HCT116 (cell line): ENCODE results near the gene NDUFB2. TPM values are rescaled to one million over a fixed set of nuclear protein-coding genes. Genes with fewer than 3 reads are reported as not detected.

Source experiments
- ATAC-seq: fragments of 200-7000 bp; cut with Tn5 transposase; 2 replicates; pipeline ENCODE4 v1.9.1; 2020; ENCODE audit warnings: mild to moderate bottlenecking, moderate library complexity
- BruUV-seq: library from RNA; stranded (reverse); fragments of 400-500 nt; replicated peaks from 2 replicates; lab custom pipeline; 2021; lab: Mats Ljungman, UMichigan
- CTCF ChIA-PET: fragments of 300-600 bp; sonication (Branson Sonifier 250); formaldehyde crosslinking; loops from one replicate; lab custom pipeline; 2021; ENCODE audit warnings: antibody characterized with exemption; lab: Charles Lee
- POLR2A ChIA-PET: fragments of 300-600, 350-600 bp; sonication (Branson Sonifier 250); formaldehyde crosslinking; loops from one replicate; lab custom pipeline; 2021; ENCODE audit warnings: antibody characterized with exemption; lab: Charles Lee
- RAD21 ChIA-PET, 2 experiments: fragments of 300-600 bp; sonication (Branson Sonifier 250); formaldehyde crosslinking; loops; one replicate each; lab custom pipeline; 2023; ENCODE audit warnings: low total read pairs in 2 of 2; ENCODE audit not compliant: uncharacterized antibody in 2 of 2, unreplicated experiment in 2 of 2, low non-redundant PET in 1 of 2; lab: Charles Lee
- DNase-seq: peaks from one replicate; pipeline ENCODE4 v3.0.0-alpha.2; 2010; ENCODE audit warnings: low read depth, low spot score
- H2AFZ ChIP-seq: fragments of 200-600 bp; shearing (Covaris generic), sonication (generic); 2 replicates; pipeline ENCODE4 v1.6.1; 2017; ENCODE audit warnings: low read depth, mixed run types, mixed read lengths, antibody characterized with exemption, low read length; ENCODE audit not compliant: poor library complexity, severe bottlenecking
- H3K27ac ChIP-seq: 2 replicates; pipeline ENCODE4 v1.5.1; 2012; ENCODE audit warnings: low read depth, low read length
- H3K27me3 ChIP-seq: fragments of 200-600 bp; sonication (generic); 2 replicates; pipeline ENCODE4 v1.6.1; 2016; ENCODE audit warnings: mixed run types, low read length, mixed read lengths; ENCODE audit not compliant: insufficient read depth
- H3K36me3 ChIP-seq, 2 experiments: fragments of 200-500 bp in 1 of 2; fragments of 200-600 bp in 1 of 2; sonication (Bioruptor generic) in 1 of 2; sonication (generic) in 1 of 2; 2 replicates each; pipeline versions ENCODE4 v1.5.1 to v1.6.1; 2014 to 2016; ENCODE audit warnings: low read length in 2 of 2, inconsistent platforms in 1 of 2, mixed read lengths in 1 of 2, mixed run types in 1 of 2; ENCODE audit not compliant: insufficient read depth in 2 of 2, control insufficient read depth in 1 of 2
- H3K4me1 ChIP-seq, 2 experiments: fragments of 200-600 bp in 1 of 2; sonication (generic) in 1 of 2; 2 replicates each; pipeline versions ENCODE4 v1.5.1 to v1.6.1; 2012 to 2017; ENCODE audit warnings: low read length in 2 of 2, inconsistent platforms in 1 of 2, mild to moderate bottlenecking in 1 of 2, mixed read lengths in 1 of 2, mixed run types in 1 of 2, moderate library complexity in 1 of 2; ENCODE audit not compliant: insufficient read depth in 2 of 2, control insufficient read depth in 1 of 2
- H3K4me2 ChIP-seq: fragments of 200-600 bp; sonication (generic); 2 replicates; pipeline ENCODE4 v1.6.1; 2017; ENCODE audit warnings: mixed run types, low read length, mixed read lengths
- H3K4me3 ChIP-seq, 2 experiments: fragments of 200-600 bp in 1 of 2; sonication (generic) in 1 of 2; replicated peaks in 1 of 2; 2 replicates each; pipeline ENCODE4 v1.5.1; 2011 to 2016; ENCODE audit warnings: low read length in 2 of 2, control low read depth in 1 of 2, low read depth in 1 of 2, mild to moderate bottlenecking in 1 of 2, mixed read lengths in 1 of 2, mixed run types in 1 of 2
- H3K79me2 ChIP-seq: fragments of 200-600 bp; sonication (generic); 2 replicates; pipeline ENCODE4 v1.6.1; 2017; ENCODE audit warnings: mild to moderate bottlenecking, mixed run types, low read length, moderate library complexity, mixed read lengths; ENCODE audit not compliant: insufficient read depth
- H3K9ac ChIP-seq: fragments of 200-600 bp; sonication (generic); 2 replicates; pipeline ENCODE4 v1.6.1; 2016; ENCODE audit warnings: low read length, mixed read lengths
- H3K9me2 ChIP-seq: fragments of 200-600 bp; sonication (generic), shearing (Covaris generic); 2 replicates; pipeline ENCODE4 v1.6.1; 2017; ENCODE audit warnings: mixed run types, mild to moderate bottlenecking, moderate library complexity; ENCODE audit not compliant: insufficient read depth
- H3K9me3 ChIP-seq, 2 experiments: fragments of 200-500 bp in 1 of 2; fragments of 200-600 bp in 1 of 2; sonication (Bioruptor generic) in 1 of 2; sonication (generic) in 1 of 2; 2 replicates each; pipeline ENCODE4 v1.6.1; 2014 to 2017; ENCODE audit warnings: low read length in 2 of 2, mixed read lengths in 2 of 2, inconsistent platforms in 1 of 2, low read depth in 1 of 2, mild to moderate bottlenecking in 1 of 2, mixed run types in 1 of 2, moderate library complexity in 1 of 2; ENCODE audit not compliant: control insufficient read depth in 1 of 2, insufficient read depth in 1 of 2
- H4K20me1 ChIP-seq: fragments of 200-600 bp; sonication (generic), shearing (Covaris generic); 2 replicates; pipeline ENCODE4 v1.6.1; 2017; ENCODE audit warnings: mixed run types, mild to moderate bottlenecking, moderate library complexity; ENCODE audit not compliant: insufficient read depth
- CBX3 ChIP-seq: IDR thresholded peaks from 2 replicates; pipeline ENCODE4 v1.6.1; 2012; ENCODE audit warnings: low read depth
- CTCF ChIP-seq, 3 experiments: fragments of 200-600 bp in 1 of 3; sonication (generic) in 1 of 3; IDR thresholded peaks in 2 of 3; conservative IDR thresholded peaks in 1 of 3; 2 replicates each; pipeline ENCODE4 v1.5.1; 2012 to 2017; ENCODE audit warnings: low read depth in 2 of 3, low read length in 2 of 3, antibody characterized with exemption in 1 of 3, borderline replicate concordance in 1 of 3, control low read depth in 1 of 3, mild to moderate bottlenecking in 1 of 3, mixed read lengths in 1 of 3, mixed run types in 1 of 3, moderate library complexity in 1 of 3; ENCODE audit not compliant: insufficient read depth in 1 of 3
- EGR1 ChIP-seq: IDR thresholded peaks from 2 replicates; pipeline ENCODE4 v1.6.1; 2012; ENCODE audit warnings: low read depth
- ELF1 ChIP-seq: IDR thresholded peaks from 2 replicates; pipeline ENCODE4 v1.6.1; 2012; ENCODE audit warnings: low read depth, borderline replicate concordance
- EZH2phosphoT487 ChIP-seq: fragments of 200-600 bp; IDR thresholded peaks from 2 replicates; pipeline ENCODE4 v1.6.1; 2018; ENCODE audit warnings: antibody characterized with exemption, borderline replicate concordance
- FOSL1 ChIP-seq: IDR thresholded peaks from 2 replicates; pipeline ENCODE4 v1.6.1; 2012; ENCODE audit warnings: low read depth
- POLR2A ChIP-seq: IDR thresholded peaks from 2 replicates; pipeline ENCODE4 v1.7.0; 2011; ENCODE audit warnings: borderline replicate concordance; ENCODE audit not compliant: insufficient read depth, insufficient read length; ENCODE audit errors: extremely low read depth
- POLR2AphosphoS5 ChIP-seq: IDR thresholded peaks from 2 replicates; pipeline ENCODE4 v1.6.1; 2011; ENCODE audit warnings: mild to moderate bottlenecking, low read depth, low read length, moderate library complexity
- RAD21 ChIP-seq: IDR thresholded peaks from 2 replicates; pipeline ENCODE4 v1.6.1; 2012; ENCODE audit warnings: low read depth, mild to moderate bottlenecking
- SP1 ChIP-seq: IDR thresholded peaks from 2 replicates; pipeline ENCODE4 v1.6.1; 2012; ENCODE audit warnings: low read depth
- SRF ChIP-seq: IDR thresholded peaks from 2 replicates; pipeline ENCODE4 v1.6.1; 2012; ENCODE audit warnings: low read depth
- TCF7L2 ChIP-seq: IDR thresholded peaks from 2 replicates; pipeline ENCODE4 v1.7.0; 2011; ENCODE audit warnings: borderline replicate concordance, inconsistent platforms; ENCODE audit not compliant: insufficient read depth, insufficient read length; ENCODE audit errors: extremely low read depth
- YY1 ChIP-seq: IDR thresholded peaks from 2 replicates; pipeline ENCODE4 v1.6.1; 2011; ENCODE audit warnings: low read length, low read depth, moderate library complexity, mild to moderate bottlenecking; ENCODE audit not compliant: insufficient replicate concordance; ENCODE audit errors: extremely low read depth
- ZFX ChIP-seq: fragments of 450-650 bp; IDR thresholded peaks from 2 replicates; pipeline ENCODE4 v1.6.1; 2017
- ZNF274 ChIP-seq: fragments of 200-500 bp; sonication (Bioruptor generic); IDR thresholded peaks from 2 replicates; pipeline ENCODE4 v1.6.1; 2014; ENCODE audit warnings: mild to moderate bottlenecking, low read depth, low read length, inconsistent platforms
- intact Hi-C: fragments of 100-400 bp; cut with micrococcal nuclease; formaldehyde crosslinking; loops from 2 replicates; pipeline ENCODE4 v1.10.0; 2022
- total RNA-seq: library from RNA; stranded (reverse); gene quantifications from one replicate; pipeline ENCODE4 v1.2.1, GENCODE V29; 2021; ENCODE audit not compliant: unreplicated experiment
- TF ChIP-seq, protein P1 (sequence below): IDR thresholded peaks from 2 replicates; pipeline ENCODE4 v1.6.1; 2012
- TF ChIP-seq, protein P2 (sequence below): IDR thresholded peaks from 2 replicates; pipeline ENCODE4 v1.6.1; 2012
- TF ChIP-seq, protein P3 (sequence below): IDR thresholded peaks from 2 replicates; pipeline ENCODE4 v1.6.1; 2011; ENCODE audit warnings: mild to moderate bottlenecking, low read length, moderate library complexity; ENCODE audit not compliant: insufficient replicate concordance; ENCODE audit errors: extremely low read depth

The NDUFB2 gene
- total RNA-seq, 1 experiment from 2014 or later = 143 TPM

DNA sequence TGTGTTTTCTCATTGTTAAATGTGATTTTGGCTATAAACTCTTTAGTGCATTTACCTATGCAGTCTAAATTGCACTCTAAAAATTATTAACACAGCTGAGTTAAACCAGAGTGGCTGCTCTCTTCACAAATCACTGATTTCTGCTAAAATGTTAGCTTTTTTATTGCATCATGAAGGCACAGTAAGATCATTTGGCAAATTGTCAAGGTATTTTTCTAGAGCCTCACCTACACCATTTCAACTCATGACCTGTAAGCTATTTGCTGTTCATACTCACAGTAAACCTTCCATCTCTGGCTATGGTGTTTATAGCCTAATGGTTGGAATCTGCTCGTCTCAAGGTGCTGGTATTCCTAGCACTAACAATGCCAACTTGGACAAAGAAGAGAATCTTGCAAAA is 25.7 kb downstream of the NDUFB2 start:
- BruUV-seq = no TSS peak
- no peak overlapping the region for H3K4me2 ChIP-seq
- CTCF ChIA-PET = no interaction called here
- no peak overlapping the region for H3K27ac ChIP-seq
- no peak overlapping the region for H2AFZ ChIP-seq
- H3K9me3 ChIP-seq = no peaks in the 10 kb centered on the region
- DNase-seq = no peak
- RAD21 ChIA-PET = no interaction called here
- H3K27me3 ChIP-seq = no peaks in the 10 kb centered on the region
- intact Hi-C loops = no loop called here
- H3K9ac ChIP-seq = no peak overlapping the region
- H3K79me2 ChIP-seq = no peaks in the 10 kb centered on the region
- no peaks in the 10 kb centered on the region for H4K20me1 ChIP-seq
- TF ChIP-seq YY1 (no peak), POLR2AphosphoS5 (no peak), EGR1 (no peak), POLR2A (no peak), ELF1 (no peak), TCF7L2 (no peak), RAD21 (no peak), SRF (no peak), ZFX (no peak), SP1 (no peak)
- TF ChIP-seq, protein P1, sequence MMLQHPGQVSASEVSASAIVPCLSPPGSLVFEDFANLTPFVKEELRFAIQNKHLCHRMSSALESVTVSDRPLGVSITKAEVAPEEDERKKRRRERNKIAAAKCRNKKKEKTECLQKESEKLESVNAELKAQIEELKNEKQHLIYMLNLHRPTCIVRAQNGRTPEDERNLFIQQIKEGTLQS = no peak
- TF ChIP-seq, protein P2, sequence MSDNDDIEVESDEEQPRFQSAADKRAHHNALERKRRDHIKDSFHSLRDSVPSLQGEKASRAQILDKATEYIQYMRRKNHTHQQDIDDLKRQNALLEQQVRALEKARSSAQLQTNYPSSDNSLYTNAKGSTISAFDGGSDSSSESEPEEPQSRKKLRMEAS = no peak
- TF ChIP-seq, all 23 proteins: peak for 0
- ATAC-seq = no peak
- Histone ChIP-seq H3K36me3 (no peaks in the 10 kb centered on the region), H3K4me3 (no peak overlapping the region), H3K4me1 (no peaks in the 10 kb centered on the region), H3K9me2 (no peaks in the 10 kb centered on the region)
- POLR2A ChIA-PET = no interaction called here

DNA sequence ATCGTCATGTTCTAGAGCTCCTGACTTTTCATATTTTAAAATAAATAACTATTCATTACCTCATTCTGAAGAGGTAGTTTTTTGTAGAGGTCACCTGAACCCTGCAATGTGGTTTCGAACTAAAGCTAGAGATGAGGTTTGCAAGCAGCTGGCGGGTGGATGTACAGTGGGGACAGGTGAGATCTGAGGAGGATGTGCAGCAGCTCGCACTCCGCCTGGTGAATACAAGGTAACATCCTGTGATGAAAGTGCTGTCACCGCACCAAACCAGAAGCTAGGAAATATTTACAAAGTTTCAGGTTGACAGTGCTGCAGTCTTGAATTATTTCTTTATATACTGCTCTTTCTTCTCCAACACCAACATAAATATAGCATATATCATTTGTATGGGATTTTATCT is 26.5 kb downstream of the NDUFB2 start:
- H3K27ac ChIP-seq = no peak overlapping the region
- no peak overlapping the region for H2AFZ ChIP-seq
- no peaks in the 10 kb centered on the region for H3K36me3 ChIP-seq
- CTCF ChIA-PET = no interaction called here
- ATAC-seq (no peak), DNase-seq (no peak)
- intact Hi-C loops = no loop called here
- H4K20me1 ChIP-seq = no peaks in the 10 kb centered on the region
- no TSS peak for BruUV-seq
- no peaks in the 10 kb centered on the region for H3K9me3 ChIP-seq
- POLR2A ChIA-PET = no interaction called here
- no peaks in the 10 kb centered on the region for H3K27me3 ChIP-seq
- no peaks in the 10 kb centered on the region for H3K9me2 ChIP-seq
- no peaks in the 10 kb centered on the region for H3K4me1 ChIP-seq
- RAD21 ChIA-PET = no interaction called here
- H3K4me2 ChIP-seq = no peak overlapping the region
- no peak overlapping the region for H3K9ac ChIP-seq
- H3K4me3 ChIP-seq = no peak overlapping the region
- H3K79me2 ChIP-seq = no peaks in the 10 kb centered on the region
- no peak for TF ChIP-seq RAD21
- TF ChIP-seq CTCF (IDR thresholded peaks at IDR 0.05 in 2 of 3, conservative IDR thresholded peaks at IDR 0.05 in 1 of 3; ENCODE audit: borderline replicate concordance in 1 of 3, insufficient read depth in 1 of 3, low read depth in 2 of 3, low read length in 2 of 3) = no peak
- TF ChIP-seq ZFX = no peak
- no peak for TF ChIP-seq FOSL1
- no peak for TF ChIP-seq POLR2AphosphoS5
- no peak for TF ChIP-seq SP1
- TF ChIP-seq CBX3 = no peak
- TF ChIP-seq ZNF274 = no peak
- TF ChIP-seq YY1 = no peak
- no peak for TF ChIP-seq EZH2phosphoT487
- TF ChIP-seq, protein P3, sequence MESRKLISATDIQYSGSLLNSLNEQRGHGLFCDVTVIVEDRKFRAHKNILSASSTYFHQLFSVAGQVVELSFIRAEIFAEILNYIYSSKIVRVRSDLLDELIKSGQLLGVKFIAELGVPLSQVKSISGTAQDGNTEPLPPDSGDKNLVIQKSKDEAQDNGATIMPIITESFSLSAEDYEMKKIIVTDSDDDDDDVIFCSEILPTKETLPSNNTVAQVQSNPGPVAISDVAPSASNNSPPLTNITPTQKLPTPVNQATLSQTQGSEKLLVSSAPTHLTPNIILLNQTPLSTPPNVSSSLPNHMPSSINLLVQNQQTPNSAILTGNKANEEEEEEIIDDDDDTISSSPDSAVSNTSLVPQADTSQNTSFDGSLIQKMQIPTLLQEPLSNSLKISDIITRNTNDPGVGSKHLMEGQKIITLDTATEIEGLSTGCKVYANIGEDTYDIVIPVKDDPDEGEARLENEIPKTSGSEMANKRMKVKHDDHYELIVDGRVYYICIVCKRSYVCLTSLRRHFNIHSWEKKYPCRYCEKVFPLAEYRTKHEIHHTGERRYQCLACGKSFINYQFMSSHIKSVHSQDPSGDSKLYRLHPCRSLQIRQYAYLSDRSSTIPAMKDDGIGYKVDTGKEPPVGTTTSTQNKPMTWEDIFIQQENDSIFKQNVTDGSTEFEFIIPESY = no peak
